Mammary epithelial cell (primary cell): ENCODE data around the gene PDE7B.

Experiments used
- CTCF ChIP-seq, 2 donors: IDR thresholded peaks in 1 of 2; conservative IDR thresholded peaks in 1 of 2; 2 replicates each; pipeline ENCODE4 v1.5.1; 2011 to 2012; ENCODE audit warnings: inconsistent platforms in 2 of 2, low read length in 2 of 2, mild to moderate bottlenecking in 2 of 2, control low read depth in 1 of 2, low read depth in 1 of 2; ENCODE audit not compliant: insufficient read depth in 1 of 2; ENCODE audit errors: extremely low read depth in 1 of 2
- EZH2 ChIP-seq: IDR thresholded peaks from 2 replicates; pipeline ENCODE4 v1.6.1; 2012; ENCODE audit warnings: low read length, inconsistent platforms, borderline replicate concordance

- no peak for TF ChIP-seq EZH2
- no peak for TF ChIP-seq CTCF (conservative IDR thresholded peaks at IDR 0.05 in 1 of 2, IDR thresholded peaks at IDR 0.05 in 1 of 2; ENCODE audit: extremely low read depth in 1 of 2, insufficient read depth in 1 of 2, low read depth in 1 of 2, low read length in 2 of 2)
Measured at GRCh38 chr6:136244061-136244616, 392.6 kb downstream of the PDE7B start.
